SU-DHL-6 (cell line): ENCODE measurements around the gene TGM6.

Source experiments
- EZH2phosphoT487 ChIP-seq: fragments of 200-600 bp; sonication (generic), shearing (Covaris generic); conservative IDR thresholded peaks from 2 replicates; pipeline ENCODE4 v1.6.1; 2018; ENCODE audit warnings: mild to moderate bottlenecking, antibody characterized with exemption, low read length, moderate library complexity, mixed read lengths
- TF ChIP-seq, protein P1 (sequence below): fragments of 200-600 bp; sonication (generic); IDR thresholded peaks from one replicate; pipeline ENCODE4 v1.5.1; 2017; ENCODE audit warnings: antibody characterized with exemption, mild to moderate bottlenecking, low read length, moderate library complexity; ENCODE audit not compliant: insufficient read depth, poor library complexity, severe bottlenecking

GRCh38 chr20:2382833-2383232 lies 2.1 kb downstream of the TGM6 start:
- no peak for TF ChIP-seq EZH2phosphoT487
- TF ChIP-seq, protein P1, sequence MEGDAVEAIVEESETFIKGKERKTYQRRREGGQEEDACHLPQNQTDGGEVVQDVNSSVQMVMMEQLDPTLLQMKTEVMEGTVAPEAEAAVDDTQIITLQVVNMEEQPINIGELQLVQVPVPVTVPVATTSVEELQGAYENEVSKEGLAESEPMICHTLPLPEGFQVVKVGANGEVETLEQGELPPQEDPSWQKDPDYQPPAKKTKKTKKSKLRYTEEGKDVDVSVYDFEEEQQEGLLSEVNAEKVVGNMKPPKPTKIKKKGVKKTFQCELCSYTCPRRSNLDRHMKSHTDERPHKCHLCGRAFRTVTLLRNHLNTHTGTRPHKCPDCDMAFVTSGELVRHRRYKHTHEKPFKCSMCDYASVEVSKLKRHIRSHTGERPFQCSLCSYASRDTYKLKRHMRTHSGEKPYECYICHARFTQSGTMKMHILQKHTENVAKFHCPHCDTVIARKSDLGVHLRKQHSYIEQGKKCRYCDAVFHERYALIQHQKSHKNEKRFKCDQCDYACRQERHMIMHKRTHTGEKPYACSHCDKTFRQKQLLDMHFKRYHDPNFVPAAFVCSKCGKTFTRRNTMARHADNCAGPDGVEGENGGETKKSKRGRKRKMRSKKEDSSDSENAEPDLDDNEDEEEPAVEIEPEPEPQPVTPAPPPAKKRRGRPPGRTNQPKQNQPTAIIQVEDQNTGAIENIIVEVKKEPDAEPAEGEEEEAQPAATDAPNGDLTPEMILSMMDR: no peak
